GM18517 (cell line): Measurements from ENCODE around the gene NCKAP5L.

ENCODE experiments used
- ATAC-seq: cut with Tn5 transposase; IDR thresholded peaks from one replicate; pipeline ENCODE4 v1.9.1; 2021; ENCODE audit warnings: mild to moderate bottlenecking, moderate library complexity; ENCODE audit not compliant: unreplicated experiment

The NCKAP5L gene

GRCh38 chr12:49825971-49826421 is 2.2 kb downstream of the NCKAP5L start:
- ATAC-seq: no peak

- ATAC-seq: no peak
Observed at GRCh38 chr12:49825360-49825970, 2.7 kb downstream of the NCKAP5L start.

- no peak for ATAC-seq
Observed at GRCh38 chr12:49824895-49825294, 3.3 kb downstream of the NCKAP5L start.

GRCh38 chr12:49824416-49824815 is 3.8 kb downstream of the NCKAP5L start:
- ATAC-seq: no peak

- ATAC-seq: no peak
Observed at GRCh38 chr12:49823951-49824350, 4.3 kb downstream of the NCKAP5L start.

- ATAC-seq: no peak
Observed at GRCh38 chr12:49823350-49823749, 4.9 kb downstream of the NCKAP5L start.

- no peak for ATAC-seq
Observed at GRCh38 chr12:49821373-49822287, 6.6 kb downstream of the NCKAP5L start.

GRCh38 chr12:49819786-49820185 is 8.4 kb downstream of the NCKAP5L start:
- ATAC-seq: no peak

GRCh38 chr12:49818241-49818895 is 9.8 kb downstream of the NCKAP5L start:
- ATAC-seq: no peak

- no peak for ATAC-seq
Observed at GRCh38 chr12:49813131-49813530, 15.1 kb downstream of the NCKAP5L start.

- ATAC-seq: no peak
Observed at GRCh38 chr12:49811961-49812401, 16.2 kb downstream of the NCKAP5L start.

GRCh38 chr12:49811136-49811535 is 17.1 kb downstream of the NCKAP5L start:
- ATAC-seq: no peak

GRCh38 chr12:49809906-49810389 is 18.3 kb downstream of the NCKAP5L start:
- ATAC-seq: no peak

- ATAC-seq: no peak
Observed at GRCh38 chr12:49809381-49809905, 18.8 kb downstream of the NCKAP5L start.

GRCh38 chr12:49808686-49809380 is 19.4 kb downstream of the NCKAP5L start:
- no peak for ATAC-seq

- no peak for ATAC-seq
Observed at GRCh38 chr12:49807991-49808580, 20.1 kb downstream of the NCKAP5L start.

GRCh38 chr12:49806877-49807276 is 21.3 kb downstream of the NCKAP5L start:
- ATAC-seq: no peak

GRCh38 chr12:49806321-49806813 is 21.8 kb downstream of the NCKAP5L start:
- no peak for ATAC-seq

GRCh38 chr12:49805409-49805808 is 22.8 kb downstream of the NCKAP5L start:
- ATAC-seq: no peak

- no peak for ATAC-seq
Observed at GRCh38 chr12:49804821-49805220, 23.4 kb downstream of the NCKAP5L start.
